Keratinocyte (primary cell): ENCODE results near the gene RNF121. TPM values are rescaled to one million over a fixed set of nuclear protein-coding genes. Genes with fewer than 3 reads are reported as not detected.

Experiments
- DNase-seq: peaks from one replicate; pipeline ENCODE4 v3.0.0-alpha.2; 2011; ENCODE audit warnings: low read depth, missing footprints, low spot score
- FAIRE-seq: peaks from 2 replicates; lab custom pipeline; 2011; peaks lifted over from hg19 to GRCh38; lab: Jason Lieb, UNC
- H2AFZ ChIP-seq: 2 replicates; pipeline ENCODE4 v1.6.0; 2012; ENCODE audit warnings: low read length, control low read depth, inconsistent platforms; ENCODE audit not compliant: control insufficient read depth
- H3K27ac ChIP-seq: 2 replicates; pipeline ENCODE4 v1.5.1; 2011; ENCODE audit warnings: low read length; ENCODE audit not compliant: control insufficient read depth, insufficient read depth
- H3K27me3 ChIP-seq: 3 replicates; pipeline ENCODE4 v1.6.0; 2011; ENCODE audit warnings: low read length; ENCODE audit not compliant: control insufficient read depth, insufficient read depth; ENCODE audit errors: extremely low read depth
- H3K36me3 ChIP-seq, 2 experiments: 2 replicates in 1 of 2; 3 replicates in 1 of 2; pipeline ENCODE4 v1.5.1; 2011; ENCODE audit warnings: low read length in 2 of 2, mild to moderate bottlenecking in 1 of 2; ENCODE audit not compliant: control insufficient read depth in 2 of 2, insufficient read depth in 2 of 2; ENCODE audit errors: extremely low read depth in 1 of 2
- H3K4me1 ChIP-seq: 3 replicates; pipeline ENCODE4 v1.5.1; 2011; ENCODE audit warnings: low read length; ENCODE audit not compliant: control insufficient read depth, insufficient read depth; ENCODE audit errors: extremely low read depth
- H3K4me2 ChIP-seq: 3 replicates; pipeline ENCODE4 v1.6.0; 2011; ENCODE audit warnings: low read depth, low read length; ENCODE audit not compliant: control insufficient read depth, insufficient read depth; ENCODE audit errors: extremely low read depth
- H3K4me3 ChIP-seq, 3 experiments: fragments of 200-600 bp in 1 of 3; sonication (generic) in 1 of 3; 2 replicates in 2 of 3; 3 replicates in 1 of 3; pipeline ENCODE4 v1.5.1; 2011 to 2016; ENCODE audit warnings: low read length in 3 of 3, mild to moderate bottlenecking in 3 of 3, control low read depth in 2 of 3, inconsistent platforms in 1 of 3, low read depth in 1 of 3, mixed read lengths in 1 of 3, mixed run types in 1 of 3, moderate library complexity in 1 of 3; ENCODE audit not compliant: control insufficient read depth in 2 of 3, insufficient read depth in 2 of 3; ENCODE audit errors: extremely low read depth in 1 of 3
- H3K79me2 ChIP-seq: 2 replicates; pipeline ENCODE4 v1.6.0; 2012; ENCODE audit warnings: low read length; ENCODE audit not compliant: control insufficient read depth, insufficient read depth
- H3K9ac ChIP-seq: 3 replicates; pipeline ENCODE4 v1.6.0; 2011; ENCODE audit warnings: low read length; ENCODE audit not compliant: control insufficient read depth, insufficient read depth; ENCODE audit errors: extremely low read depth
- H3K9me1 ChIP-seq: 3 replicates; pipeline ENCODE4 v1.6.0; 2011; ENCODE audit warnings: low read length; ENCODE audit not compliant: control insufficient read depth, insufficient read depth; ENCODE audit errors: extremely low read depth
- H3K9me3 ChIP-seq: 2 replicates; pipeline ENCODE4 v1.5.1; 2012; ENCODE audit warnings: low read depth, low read length; ENCODE audit not compliant: control insufficient read depth
- H4K20me1 ChIP-seq: 3 replicates; pipeline ENCODE4 v1.6.0; 2011; ENCODE audit warnings: low read length; ENCODE audit not compliant: control insufficient read depth, insufficient read depth; ENCODE audit errors: extremely low read depth
- CTCF ChIP-seq, 3 experiments: IDR thresholded peaks in 1 of 3; conservative IDR thresholded peaks in 1 of 3; optimal IDR thresholded peaks in 1 of 3; 2 replicates in 2 of 3; 3 replicates in 1 of 3; pipeline versions ENCODE3 to v1.5.1; 2011; ENCODE audit warnings: low read length in 3 of 3, mild to moderate bottlenecking in 3 of 3, moderate library complexity in 2 of 3, control low read depth in 1 of 3, inconsistent platforms in 1 of 3; ENCODE audit not compliant: insufficient read depth in 2 of 3; ENCODE audit errors: extremely low read depth in 1 of 3
- EZH2 ChIP-seq: IDR thresholded peaks from one replicate; pipeline ENCODE4 v1.6.1; 2012; ENCODE audit warnings: inconsistent platforms, mild to moderate bottlenecking, low read length, moderate library complexity
- dilution Hi-C: fragments of 300-500 bp; cut with MboI; formaldehyde crosslinking; loops from one replicate; pipeline ENCODE4 v1.7.0; 2020; ENCODE audit warnings: low sequenced_read_pairs; ENCODE audit not compliant: extremely low pct_ligation_motif_present
- polyA plus RNA-seq, 5 experiments: library from polyadenylated mRNA; depleted of rRNA in 3 of 5; stranded (reverse) in 3 of 5; stranded (forward) in 1 of 5; unstranded in 1 of 5; fragments of >200 nt; gene quantifications; 1 replicate in 1 of 5; 2 replicates in 3 of 5; 3 replicates in 1 of 5; pipeline versions ENCODE4 v1.2.1 to v1.2.3, GENCODE V29; 2011 to 2012; ENCODE audit warnings: missing spikeins in 2 of 5, low read depth in 1 of 5, low replicate concordance in 1 of 5

The RNF121 gene
- polyA plus RNA-seq, 1 donor (not counting 4 experiments of a cell fraction or from before 2014, with no cell fraction given), result 46.4 TPM

- FAIRE-seq (no peak), DNase-seq (no peak)
- no peaks in the 10 kb centered on the region for H3K9me1 ChIP-seq
- H4K20me1 ChIP-seq, result no peaks in the 10 kb centered on the region
- peaks cover 39 to 46% of the 10 kb centered on the region in 2 experiments for H3K36me3 ChIP-seq
- H3K79me2 ChIP-seq, result no peaks in the 10 kb centered on the region
- no peaks in the 10 kb centered on the region for H3K27me3 ChIP-seq
- no peak overlapping the region for H3K4me2 ChIP-seq
- H2AFZ ChIP-seq, result no peak overlapping the region
- dilution Hi-C loops, result no loop called here
- no peaks in the 10 kb centered on the region for H3K4me1 ChIP-seq
- no peak overlapping the region for H3K9ac ChIP-seq
- H3K9me3 ChIP-seq, result no peaks in the 10 kb centered on the region
- no peak overlapping the region for H3K27ac ChIP-seq
- no peak for TF ChIP-seq CTCF (optimal IDR thresholded peaks at IDR 0.05 in 1 of 3, IDR thresholded peaks at IDR 0.05 in 1 of 3, conservative IDR thresholded peaks at IDR 0.05 in 1 of 3; ENCODE audit: extremely low read depth in 1 of 3, insufficient read depth in 2 of 3, low read length in 3 of 3)
- no peak for TF ChIP-seq EZH2
- H3K4me3 ChIP-seq, result no peak overlapping the region
Observed at GRCh38 chr11:72004515-72005346, 75.9 kb downstream of the RNF121 start.

- Histone ChIP-seq H3K4me1 (no peaks in the 10 kb centered on the region), H3K9me3 (no peaks in the 10 kb centered on the region), H3K36me3 (peaks cover 39 to 51% of the 10 kb centered on the region in 2 experiments), H3K79me2 (no peaks in the 10 kb centered on the region), H4K20me1 (no peaks in the 10 kb centered on the region), H3K9ac (no peak overlapping the region), H3K4me3 (no peak overlapping the region), H3K4me2 (no peak overlapping the region), H3K27me3 (no peaks in the 10 kb centered on the region), H2AFZ (no peak overlapping the region), H3K9me1 (no peaks in the 10 kb centered on the region), H3K27ac (no peak overlapping the region)
- TF ChIP-seq CTCF (optimal IDR thresholded peaks at IDR 0.05 in 1 of 3, IDR thresholded peaks at IDR 0.05 in 1 of 3, conservative IDR thresholded peaks at IDR 0.05 in 1 of 3; ENCODE audit: extremely low read depth in 1 of 3, insufficient read depth in 2 of 3, low read length in 3 of 3) (no peak), EZH2 (no peak)
- DNase-seq (no peak), FAIRE-seq (no peak)
- dilution Hi-C loops, result no loop called here
Observed at GRCh38 chr11:72005347-72006260, 76.8 kb downstream of the RNF121 start.
